GM18519 (cell line): ENCODE data around the gene VPS9D1.

Source experiments
- ATAC-seq: cut with Tn5 transposase; IDR thresholded peaks from one replicate; pipeline ENCODE4 v1.9.1; 2021; ENCODE audit warnings: mild to moderate bottlenecking, moderate library complexity; ENCODE audit not compliant: unreplicated experiment, low FRiP score

Gene VPS9D1, protein sequence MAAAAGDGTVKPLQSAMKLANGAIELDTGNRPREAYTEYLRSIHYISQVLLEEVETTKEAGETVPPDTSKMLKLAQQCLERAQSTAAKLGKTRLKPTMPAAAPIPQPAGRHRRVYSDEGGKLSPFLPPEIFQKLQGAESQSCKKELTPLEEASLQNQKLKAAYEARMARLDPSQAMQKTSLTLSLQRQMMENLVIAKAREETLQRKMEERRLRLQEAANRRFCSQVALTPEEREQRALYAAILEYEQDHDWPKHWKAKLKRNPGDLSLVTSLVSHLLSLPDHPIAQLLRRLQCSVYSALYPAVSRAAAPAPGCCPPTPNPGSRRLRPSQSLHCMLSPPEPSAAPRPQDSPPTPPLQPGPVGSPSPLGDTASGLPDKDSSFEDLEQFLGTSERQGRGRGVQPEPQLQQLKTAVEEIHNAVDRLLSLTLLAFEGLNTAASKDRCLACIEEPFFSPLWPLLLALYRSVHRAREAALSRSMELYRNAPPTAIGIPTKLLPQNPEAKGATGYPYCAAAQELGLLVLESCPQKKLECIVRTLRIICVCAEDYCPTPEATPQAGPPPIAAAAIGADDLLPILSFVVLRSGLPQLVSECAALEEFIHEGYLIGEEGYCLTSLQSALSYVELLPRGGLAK

DNA sequence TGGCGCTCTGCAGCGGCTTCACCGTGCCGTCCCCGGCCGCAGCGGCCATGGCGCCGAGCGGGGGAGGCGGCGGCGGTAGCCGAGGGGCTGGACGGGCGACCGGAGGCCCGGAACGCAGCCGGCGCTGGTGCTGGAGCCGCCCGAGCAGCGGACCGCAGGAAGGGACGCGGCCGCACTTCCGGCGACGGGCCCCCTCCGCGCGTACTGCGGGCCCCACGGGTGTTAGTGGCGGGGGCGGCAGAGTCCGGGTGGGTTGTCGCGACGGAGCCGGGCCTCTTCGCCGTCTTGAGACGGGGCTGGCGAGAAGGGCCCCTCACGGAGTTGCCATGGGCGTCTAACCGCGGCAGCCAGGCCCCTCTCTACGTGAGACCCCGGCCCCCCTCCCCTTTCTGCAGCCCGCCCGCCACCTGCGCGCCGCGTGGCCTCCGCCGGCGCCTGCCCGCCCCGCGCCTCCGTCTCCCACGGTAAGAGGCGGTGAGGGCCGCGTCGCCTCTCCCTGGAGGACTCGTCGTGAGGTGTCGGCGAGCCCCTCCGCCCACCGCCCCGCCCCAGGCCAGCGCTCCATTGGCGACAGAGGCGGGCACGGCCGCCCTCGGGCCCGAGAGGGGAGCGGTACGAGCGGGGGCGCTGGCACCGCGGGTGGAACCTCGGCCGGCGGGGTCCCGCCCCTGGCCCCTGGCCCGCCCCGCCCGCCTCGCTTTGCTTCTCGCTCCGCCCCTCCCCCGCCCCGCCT, at the start of gene VPS9D1, which contains the start of gene ZNF276:
VPS9D1 (minus strand) TSS at position 86 of the 733 bp plus-strand sequence; CDS start at position 49, 37 bp downstream.
ZNF276 (plus strand) TSS at position 725 of the 733 bp plus-strand sequence. CDS start 104 bp downstream, outside the sequence.
- no peak for ATAC-seq

DNA sequence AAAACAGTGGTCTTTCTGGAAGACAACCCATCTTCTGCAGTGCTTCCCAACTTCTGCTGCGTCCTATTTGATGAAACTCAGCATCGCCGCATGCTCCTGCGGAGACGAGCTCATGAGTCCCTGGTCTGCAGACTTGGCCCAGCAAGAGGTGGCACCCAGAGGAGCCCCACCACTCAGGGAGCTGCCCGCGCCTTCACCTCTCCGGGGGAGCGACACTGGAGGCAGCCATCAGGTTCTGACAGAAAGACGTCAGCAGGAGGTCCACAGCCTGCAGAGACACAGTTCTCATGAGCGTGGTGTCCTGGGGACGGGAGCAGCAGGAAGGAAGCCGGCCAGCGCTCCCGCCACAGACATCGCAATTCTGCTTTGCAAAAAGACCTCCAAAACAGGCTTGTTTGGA, 49.7 kb upstream of the VPS9D1 start:
- no peak for ATAC-seq

DNA sequence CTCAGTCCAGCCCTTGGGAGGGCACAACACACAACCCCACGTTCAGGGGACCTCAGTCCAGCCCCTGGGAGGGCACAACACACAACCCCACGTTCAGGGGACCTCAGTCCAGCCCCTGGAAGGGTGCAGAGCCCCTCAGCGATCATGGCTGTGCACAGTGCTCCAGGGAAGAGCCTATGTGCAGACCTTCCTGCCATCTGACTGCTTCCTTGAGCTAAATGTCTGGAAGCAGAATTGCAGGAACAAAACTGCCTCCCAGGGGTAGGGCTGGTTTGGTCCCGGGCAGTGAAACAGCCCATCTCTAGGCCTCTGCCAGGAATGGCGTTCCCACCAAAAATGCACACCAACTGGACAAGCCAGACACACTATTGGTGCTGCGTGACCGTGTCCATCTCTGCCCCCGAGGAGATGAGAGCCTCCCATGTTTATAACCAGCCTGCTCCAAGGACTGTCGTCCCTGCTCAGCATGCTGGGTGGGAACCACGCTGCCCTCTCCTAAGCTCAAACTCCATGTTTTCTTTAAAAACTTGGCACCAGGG, 44.7 kb upstream of the VPS9D1 start:
- no peak for ATAC-seq

DNA sequence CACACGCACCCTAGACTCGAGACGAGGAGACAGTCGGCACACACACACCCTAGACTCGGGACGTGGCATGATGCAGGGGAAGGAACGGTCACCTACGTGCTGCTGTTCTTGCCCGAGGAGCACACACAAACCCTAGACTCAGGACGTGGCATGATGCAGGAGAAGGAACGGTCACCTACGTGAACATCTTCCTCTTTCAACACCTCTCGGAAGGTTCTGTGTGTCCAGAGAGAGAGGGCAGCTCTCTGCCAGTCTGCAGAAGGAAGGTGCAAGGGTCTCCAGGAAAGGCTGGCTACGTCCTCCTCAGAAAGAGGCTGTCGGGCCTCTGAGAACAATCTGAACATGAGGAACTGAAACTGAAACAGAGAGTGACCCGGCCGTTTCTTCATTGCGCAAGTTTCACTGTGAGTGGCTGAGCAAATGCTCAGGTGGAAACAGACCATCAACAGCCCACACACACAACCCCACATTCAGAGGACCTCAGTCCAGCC, 44.1 kb upstream of the VPS9D1 start:
- peak; percentile 56 for ATAC-seq

DNA sequence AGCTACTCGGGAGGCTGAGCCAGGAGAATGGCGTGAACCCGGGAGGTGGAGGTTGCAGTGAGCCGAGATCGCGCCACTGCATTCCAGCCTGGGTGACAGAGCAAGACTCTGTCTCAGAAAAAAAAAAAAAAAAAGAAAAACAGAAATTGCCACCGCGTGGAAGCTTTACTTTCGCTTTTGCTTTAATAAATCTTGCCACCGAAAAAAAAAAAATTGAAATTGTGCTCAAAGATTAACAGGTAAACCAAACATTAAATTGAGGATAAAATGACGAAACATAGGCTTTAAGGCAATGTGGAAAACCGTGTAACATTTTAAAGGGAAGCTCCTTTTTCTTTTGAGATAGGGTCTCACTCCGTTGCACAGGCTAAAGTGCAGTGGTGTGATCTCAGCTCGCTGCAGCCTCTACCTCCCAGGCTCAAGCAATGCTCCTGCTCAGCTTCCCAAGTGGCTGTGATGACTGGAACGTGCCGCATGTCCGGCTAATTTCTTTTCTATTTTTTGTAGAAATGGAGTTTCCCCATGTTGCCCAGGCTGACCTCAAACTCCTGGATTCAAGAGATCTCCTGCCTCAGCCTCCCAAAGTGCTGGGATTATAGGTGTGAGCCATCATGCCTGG, 40.7 kb upstream of the VPS9D1 start:
- ATAC-seq: no peak

DNA sequence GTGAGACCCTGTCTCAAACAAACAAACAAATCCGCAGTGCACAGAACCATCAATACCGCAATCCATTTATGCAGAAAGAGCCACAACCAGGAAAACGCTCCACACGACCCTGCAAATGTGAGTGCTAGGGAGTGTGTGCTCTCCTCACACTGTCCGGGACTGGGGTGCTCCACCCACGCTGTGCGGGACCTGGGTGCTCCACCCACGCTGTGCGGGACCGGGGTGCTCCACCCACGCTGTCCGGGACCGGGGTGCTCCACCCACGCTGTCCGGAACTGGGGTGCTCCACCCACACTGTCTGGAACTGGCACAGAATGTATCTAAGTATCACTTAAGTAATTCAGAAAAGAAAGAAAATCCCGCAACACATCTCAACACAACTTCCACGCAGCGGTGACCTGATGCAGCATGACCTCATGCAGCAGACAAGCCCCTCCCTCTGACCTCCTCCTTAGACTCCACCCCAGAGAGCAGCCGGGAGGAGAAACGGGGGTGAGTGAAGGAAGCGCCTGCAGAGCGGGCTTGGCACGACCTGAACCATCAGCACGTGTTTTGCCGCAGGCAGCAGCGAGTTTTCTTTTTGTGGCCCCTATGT, 39.1 kb upstream of the VPS9D1 start:
- ATAC-seq: no peak

DNA sequence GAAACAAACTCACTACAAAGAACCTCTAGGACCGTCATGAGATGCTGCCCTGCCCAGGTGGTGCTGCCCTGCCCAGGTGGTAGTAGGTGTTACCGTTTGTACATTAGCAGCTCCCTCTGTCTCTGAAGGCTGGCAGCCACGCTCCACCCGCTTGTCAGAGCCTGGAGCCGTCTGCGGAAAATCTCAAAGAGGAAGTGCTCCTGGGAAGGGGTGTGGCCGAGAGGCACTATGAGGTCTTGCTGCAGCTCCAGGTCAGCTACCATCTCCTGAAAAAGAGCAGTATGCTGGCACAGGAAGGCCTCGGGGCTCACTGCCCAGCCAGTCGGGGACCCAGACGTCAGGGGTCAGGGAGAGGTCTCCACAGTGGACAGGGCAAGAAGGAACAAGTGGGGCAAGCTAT, 28.9 kb upstream of the VPS9D1 start:
- ATAC-seq: no peak

DNA sequence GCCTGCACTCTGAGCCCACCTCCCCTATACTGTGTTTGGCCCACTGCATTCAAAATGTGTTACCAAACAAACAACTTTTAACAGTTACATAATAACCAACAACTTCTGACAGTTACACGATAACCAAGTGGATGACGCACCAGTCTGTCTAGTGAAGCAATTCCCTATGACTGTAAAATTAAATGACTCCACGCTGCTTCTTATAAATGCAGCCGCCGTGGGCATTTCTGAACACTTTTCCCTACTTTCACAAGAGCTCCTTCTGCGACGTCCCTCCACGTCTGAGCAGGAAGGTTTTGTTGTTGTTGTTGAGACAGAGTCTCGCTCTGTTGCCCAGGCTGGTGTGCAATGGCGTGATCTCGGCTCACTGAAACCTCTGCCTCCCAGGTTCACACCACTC, 28.2 kb upstream of the VPS9D1 start:
- no peak for ATAC-seq

DNA sequence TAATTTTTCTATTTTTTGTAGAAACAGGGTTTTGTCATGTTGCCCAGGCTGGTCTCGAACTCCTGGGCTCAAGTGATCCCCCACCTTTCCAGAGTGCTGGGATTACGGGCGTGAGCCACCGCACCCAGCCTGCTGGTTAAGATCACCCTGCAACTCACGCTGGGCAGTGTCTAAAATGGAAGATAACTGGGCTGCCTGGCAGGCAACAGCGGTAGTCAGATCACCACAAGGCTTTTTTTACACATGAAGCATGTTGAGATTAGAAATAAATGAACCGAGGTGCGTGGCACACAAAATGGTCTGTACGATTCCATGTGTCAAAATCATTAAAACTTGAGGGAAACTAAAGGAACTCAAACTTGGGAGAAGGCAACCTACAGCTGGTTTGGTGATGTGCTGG, 27.4 kb upstream of the VPS9D1 start:
- ATAC-seq: no peak

DNA sequence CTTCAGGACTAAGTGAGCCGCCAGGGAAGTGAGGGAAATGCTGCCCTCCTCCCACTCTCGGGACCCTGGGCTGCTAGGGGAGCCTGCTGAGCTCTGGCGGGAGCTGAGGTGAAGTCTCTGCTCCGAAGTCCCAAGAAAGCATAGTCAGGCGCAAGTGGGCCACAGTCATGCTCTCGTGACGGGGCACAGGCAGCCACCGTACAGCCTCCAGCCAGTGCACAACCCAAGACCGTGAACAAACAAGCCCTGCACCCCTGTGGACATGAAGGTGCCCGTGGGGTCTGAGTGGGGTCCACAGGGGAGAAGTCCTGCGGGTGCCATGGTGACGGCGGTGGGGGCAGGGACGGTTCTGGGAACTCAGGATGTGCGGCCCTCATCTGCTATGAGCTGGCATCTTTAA, 25.3 kb upstream of the VPS9D1 start:
- ATAC-seq: no peak

DNA sequence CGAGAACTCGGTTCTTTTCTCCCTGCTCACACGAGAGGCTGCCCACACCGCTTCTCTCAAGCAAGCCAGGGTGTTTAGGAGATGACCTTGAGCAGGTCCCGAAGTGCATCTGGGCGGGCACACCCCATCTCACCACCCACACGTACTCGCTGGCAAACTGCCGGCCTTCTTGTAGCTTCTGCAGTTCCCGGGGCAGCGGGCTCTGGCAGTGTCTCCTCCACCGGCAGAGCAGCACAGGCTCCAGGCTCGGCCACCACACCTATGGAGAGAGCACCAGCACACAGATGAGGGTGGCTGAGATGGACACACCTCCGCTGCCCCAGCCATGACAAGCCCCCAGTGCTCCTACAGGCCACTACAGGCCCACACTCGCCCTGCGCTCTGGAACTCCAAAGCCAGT, 24.1 kb upstream of the VPS9D1 start:
- ATAC-seq: no peak

DNA sequence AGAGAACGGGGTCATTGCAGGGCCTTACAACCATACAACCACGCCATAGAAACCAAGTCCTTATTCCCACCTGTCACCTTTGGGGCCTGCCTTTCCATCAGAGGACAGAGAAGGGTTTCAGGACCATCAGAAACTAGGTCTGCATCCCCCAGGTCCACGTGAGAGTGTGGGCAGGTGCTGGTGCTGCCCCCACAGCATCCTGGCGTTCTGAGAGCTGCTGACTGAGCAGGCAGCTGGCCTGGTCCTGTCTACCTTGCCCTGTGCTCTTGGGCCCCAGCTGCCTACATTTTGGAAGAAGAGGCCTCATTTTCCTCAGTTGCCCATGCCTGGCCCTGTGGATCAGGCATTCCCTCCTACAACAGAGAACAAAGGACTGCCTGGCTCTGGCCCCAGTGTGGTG, 22.2 kb upstream of the VPS9D1 start:
- no peak for ATAC-seq

DNA sequence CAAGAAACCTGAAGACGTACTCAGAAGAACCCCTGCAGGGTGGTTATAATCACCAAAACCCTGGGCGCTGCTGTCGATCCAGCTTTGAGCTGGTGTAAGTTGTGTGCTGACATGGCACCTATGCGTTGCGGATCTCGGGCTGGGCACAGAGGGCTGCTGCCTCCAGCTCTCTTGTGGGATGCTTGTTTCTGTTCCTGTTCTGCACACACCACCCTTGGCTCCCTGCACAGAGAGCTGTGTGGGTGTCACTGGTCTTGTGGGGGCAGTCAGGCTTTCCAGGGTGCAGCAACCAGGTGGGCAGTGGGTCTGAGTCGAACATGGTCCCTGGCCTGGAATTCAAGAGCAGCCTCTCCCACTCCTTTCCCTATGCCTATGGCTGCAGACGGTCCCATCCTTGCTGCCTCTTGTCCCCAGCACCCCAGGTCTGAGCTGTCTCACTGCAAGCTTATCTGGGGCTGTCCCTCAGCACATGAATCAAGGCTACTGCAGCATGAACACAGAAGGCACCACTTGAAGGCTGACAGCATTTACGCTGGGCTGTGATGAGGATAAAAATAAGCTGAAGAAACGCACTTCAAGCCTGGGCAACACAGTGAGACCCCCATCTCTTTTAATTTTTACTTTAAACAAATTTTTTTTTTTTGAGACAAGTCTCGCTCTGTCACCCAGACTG, 20.8 kb upstream of the VPS9D1 start:
- no peak for ATAC-seq

DNA sequence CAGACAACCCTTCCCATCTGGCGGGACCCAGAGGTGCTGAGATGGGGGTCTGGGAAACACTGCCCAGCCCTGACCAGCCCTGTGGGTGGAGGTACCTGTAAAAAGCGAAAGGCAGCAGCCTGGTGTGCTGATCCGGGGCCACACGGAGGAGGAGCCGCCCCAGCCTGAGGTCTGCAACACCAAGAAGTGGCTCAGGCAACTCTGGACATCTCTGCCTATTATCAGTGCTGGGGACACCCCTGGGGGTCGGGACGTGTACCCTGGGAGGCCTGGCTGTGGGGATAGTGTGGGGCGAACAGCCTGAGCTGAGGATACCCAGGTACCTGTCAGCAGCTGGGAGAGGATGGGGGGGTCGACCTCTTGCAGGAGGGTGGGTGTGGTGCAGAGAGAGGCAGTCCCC, 18.7 kb upstream of the VPS9D1 start:
- no peak for ATAC-seq

DNA sequence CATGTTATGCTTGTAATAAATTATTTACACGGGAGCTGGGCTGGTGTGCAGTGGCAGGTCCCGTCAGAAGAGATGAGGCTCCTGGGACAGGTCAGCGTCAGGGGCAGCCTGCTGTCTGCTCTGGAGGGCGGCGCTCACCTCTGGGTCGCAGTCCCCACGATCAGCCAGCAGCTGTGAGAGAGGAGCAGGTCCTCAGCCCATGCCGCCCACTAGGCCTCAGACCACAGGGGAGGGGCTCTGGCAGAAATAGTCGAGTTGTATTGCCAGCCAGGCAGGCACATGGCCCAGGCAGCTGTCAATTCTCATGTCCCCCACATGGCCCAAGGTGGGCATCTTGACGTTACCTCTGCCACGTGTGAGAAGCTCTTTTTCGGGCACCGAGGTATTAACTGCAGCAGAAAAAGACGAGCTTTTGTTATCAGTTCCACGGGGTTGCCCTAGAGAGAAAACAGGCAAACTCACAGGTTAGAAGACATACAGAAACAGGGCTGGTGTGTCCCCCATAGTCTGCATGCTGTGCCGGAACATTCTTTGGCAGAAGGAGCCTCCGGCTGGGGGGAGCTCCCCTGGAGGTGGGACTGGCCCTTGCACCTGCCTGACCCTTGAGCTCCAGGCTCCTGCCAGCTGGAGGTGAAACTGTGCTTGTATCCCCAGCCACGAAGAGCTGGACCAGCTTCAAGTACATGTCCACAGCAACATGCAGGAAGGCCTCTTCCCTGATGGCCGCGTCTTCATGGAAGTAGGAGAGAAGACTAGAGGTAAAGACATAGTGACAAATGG, 18.0 kb upstream of the VPS9D1 start:
- no peak for ATAC-seq

DNA sequence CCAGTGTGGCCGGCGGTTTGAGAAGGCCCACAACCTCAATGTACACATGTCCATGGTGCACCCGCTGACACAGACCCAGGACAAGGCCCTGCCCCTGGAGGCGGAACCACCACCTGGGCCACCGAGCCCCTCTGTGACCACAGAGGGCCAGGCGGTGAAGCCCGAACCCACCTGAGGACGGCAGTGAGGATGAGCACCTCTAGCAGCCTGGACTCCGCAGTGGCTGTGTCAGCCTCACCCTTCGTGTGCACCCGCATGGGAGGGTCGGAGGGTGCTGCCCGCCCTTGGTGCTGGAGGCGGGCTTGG, 17.3 kb upstream of the VPS9D1 start:
- ATAC-seq: no peak

DNA sequence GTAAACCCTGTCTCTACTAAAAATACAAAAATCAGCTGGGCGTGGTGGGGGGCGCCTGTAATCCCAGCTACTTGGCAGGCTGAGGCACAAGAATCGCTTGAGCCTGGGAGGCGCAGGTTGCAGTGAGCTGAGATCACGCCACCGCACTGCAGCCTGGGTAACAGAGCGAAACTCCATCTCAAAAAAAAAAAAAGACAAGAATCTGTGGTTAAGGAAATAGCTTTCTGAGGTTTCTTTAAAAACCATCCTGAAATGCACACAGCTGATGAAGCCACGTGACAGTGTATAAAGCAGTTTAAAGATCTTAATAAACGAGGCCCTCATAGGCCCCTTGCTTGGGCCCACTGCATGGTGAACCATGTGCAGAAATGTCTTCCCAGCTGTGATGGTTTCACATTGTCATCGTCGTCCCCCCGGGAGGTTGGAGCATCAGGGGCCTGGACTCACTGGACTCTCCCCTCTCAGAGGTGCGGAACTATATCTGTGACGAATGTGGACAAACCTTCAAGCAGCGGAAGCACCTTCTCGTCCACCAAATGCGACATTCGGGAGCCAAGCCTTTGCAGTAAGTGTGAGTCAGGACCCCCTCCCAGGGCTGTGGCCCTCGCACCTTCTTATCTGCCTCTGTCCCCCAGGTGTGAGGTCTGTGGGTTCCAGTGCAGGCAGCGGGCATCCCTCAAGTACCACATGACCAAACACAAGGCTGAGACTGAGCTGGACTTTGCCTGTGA, 16.8 kb upstream of the VPS9D1 start:
- ATAC-seq: no peak

DNA sequence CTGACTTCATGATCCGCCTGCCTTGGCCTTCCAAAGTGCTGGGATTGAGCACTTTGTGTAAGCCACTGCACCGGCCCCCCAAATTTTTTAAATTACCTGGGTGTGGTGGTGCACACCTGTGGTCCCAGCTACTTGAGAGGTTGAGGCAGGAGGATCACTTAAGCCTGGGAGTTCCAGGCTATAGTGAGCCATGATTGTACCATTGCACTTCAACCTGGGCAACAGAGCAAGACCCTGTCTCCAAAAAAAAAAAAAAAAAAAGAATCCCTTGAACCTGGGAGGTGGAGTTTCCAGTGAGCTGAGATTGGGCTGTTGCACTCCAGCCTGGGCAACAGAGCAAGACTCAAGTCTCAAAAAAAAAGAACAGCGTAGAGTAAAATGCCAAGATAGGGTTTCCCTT, 15.9 kb upstream of the VPS9D1 start:
- ATAC-seq: no peak
